GM18511 (cell line): ENCODE measurements around the gene INTS3.

Source experiments
- ATAC-seq: cut with Tn5 transposase; IDR thresholded peaks from one replicate; pipeline ENCODE4 v1.9.1; 2021; ENCODE audit warnings: mild to moderate bottlenecking, moderate library complexity; ENCODE audit not compliant: unreplicated experiment

INTS3 gene

GRCh38 chr1:153793261-153793972 is 65.6 kb downstream of the INTS3 start:
- no peak for ATAC-seq

- no peak for ATAC-seq
These were observed 66.2 kb downstream of the INTS3 start for GRCh38 chr1:153793973-153794615.

- no peak for ATAC-seq
These were observed 66.9 kb downstream of the INTS3 start for GRCh38 chr1:153794624-153795329.

GRCh38 chr1:153795330-153795837 is 67.5 kb downstream of the INTS3 start:
- no peak for ATAC-seq

GRCh38 chr1:153795934-153796785 is 68.3 kb downstream of the INTS3 start:
- no peak for ATAC-seq

GRCh38 chr1:153796786-153797659 is 69.2 kb downstream of the INTS3 start:
- no peak for ATAC-seq

- no peak for ATAC-seq
These were observed 70.6 kb downstream of the INTS3 start for GRCh38 chr1:153798468-153798780.

- ATAC-seq = no peak
These were observed 71.2 kb downstream of the INTS3 start for GRCh38 chr1:153799016-153799415.

GRCh38 chr1:153799566-153800465 is 72.0 kb downstream of the INTS3 start:
- no peak for ATAC-seq

- ATAC-seq = no peak
These were observed 72.7 kb downstream of the INTS3 start for GRCh38 chr1:153800516-153800915.

- ATAC-seq = no peak
These were observed 73.3 kb downstream of the INTS3 start for GRCh38 chr1:153801028-153801625.

- ATAC-seq = no peak
These were observed 74.2 kb downstream of the INTS3 start for GRCh38 chr1:153801786-153802697.

GRCh38 chr1:153803470-153804056 is 75.7 kb downstream of the INTS3 start:
- ATAC-seq = no peak

- ATAC-seq = no peak
These were observed 76.3 kb downstream of the INTS3 start for GRCh38 chr1:153804112-153804511.

- peak; percentile 98 for ATAC-seq
These were observed 77.3 kb downstream of the INTS3 start for GRCh38 chr1:153805042-153805745.

GRCh38 chr1:153805886-153806719 is 78.3 kb downstream of the INTS3 start:
- ATAC-seq = peak; percentile 12
